22Rv1 (cell line): ENCODE measurements around the gene HEG1.

Source experiments
- ZFX ChIP-seq: fragments of 450-650 bp; IDR thresholded peaks from 2 replicates; pipeline ENCODE4 v1.6.1; 2017; ENCODE audit warnings: antibody characterized with exemption, borderline replicate concordance
- TF ChIP-seq, protein P1 (sequence below): fragments of 450-650 bp; IDR thresholded peaks from 2 replicates; pipeline ENCODE4 v1.5.1; 2017; ENCODE audit warnings: mild to moderate bottlenecking

DNA sequence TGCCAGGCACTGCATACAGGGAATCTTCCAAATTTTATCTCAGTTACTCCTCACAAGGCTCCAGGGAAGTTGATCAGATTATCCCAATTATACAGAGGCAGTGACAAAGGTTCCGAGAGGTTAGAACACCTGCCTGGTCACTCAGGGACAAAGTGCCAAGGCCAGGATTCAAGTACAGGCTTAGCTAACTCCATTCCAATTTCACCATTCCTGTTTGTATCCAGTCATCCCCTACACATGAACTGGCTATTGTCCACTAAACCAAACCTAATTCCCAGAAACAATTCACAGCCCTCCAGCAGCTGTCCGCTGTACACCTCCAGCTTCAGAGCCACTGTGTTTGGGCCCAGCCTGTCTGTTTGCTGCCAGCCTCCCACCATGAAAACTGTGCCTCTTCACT lies 137.3 kb downstream of the HEG1 start:
- TF ChIP-seq, protein P1, sequence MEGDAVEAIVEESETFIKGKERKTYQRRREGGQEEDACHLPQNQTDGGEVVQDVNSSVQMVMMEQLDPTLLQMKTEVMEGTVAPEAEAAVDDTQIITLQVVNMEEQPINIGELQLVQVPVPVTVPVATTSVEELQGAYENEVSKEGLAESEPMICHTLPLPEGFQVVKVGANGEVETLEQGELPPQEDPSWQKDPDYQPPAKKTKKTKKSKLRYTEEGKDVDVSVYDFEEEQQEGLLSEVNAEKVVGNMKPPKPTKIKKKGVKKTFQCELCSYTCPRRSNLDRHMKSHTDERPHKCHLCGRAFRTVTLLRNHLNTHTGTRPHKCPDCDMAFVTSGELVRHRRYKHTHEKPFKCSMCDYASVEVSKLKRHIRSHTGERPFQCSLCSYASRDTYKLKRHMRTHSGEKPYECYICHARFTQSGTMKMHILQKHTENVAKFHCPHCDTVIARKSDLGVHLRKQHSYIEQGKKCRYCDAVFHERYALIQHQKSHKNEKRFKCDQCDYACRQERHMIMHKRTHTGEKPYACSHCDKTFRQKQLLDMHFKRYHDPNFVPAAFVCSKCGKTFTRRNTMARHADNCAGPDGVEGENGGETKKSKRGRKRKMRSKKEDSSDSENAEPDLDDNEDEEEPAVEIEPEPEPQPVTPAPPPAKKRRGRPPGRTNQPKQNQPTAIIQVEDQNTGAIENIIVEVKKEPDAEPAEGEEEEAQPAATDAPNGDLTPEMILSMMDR, result no peak
- TF ChIP-seq ZFX, result no peak
